HG02642 (cell line): Measurements from ENCODE around the gene MYO16.

Experiments
- ATAC-seq: cut with Tn5 transposase; IDR thresholded peaks from one replicate; pipeline ENCODE4 v1.9.1; 2021; ENCODE audit warnings: mild to moderate bottlenecking; ENCODE audit not compliant: unreplicated experiment, poor library complexity

The MYO16 gene

DNA sequence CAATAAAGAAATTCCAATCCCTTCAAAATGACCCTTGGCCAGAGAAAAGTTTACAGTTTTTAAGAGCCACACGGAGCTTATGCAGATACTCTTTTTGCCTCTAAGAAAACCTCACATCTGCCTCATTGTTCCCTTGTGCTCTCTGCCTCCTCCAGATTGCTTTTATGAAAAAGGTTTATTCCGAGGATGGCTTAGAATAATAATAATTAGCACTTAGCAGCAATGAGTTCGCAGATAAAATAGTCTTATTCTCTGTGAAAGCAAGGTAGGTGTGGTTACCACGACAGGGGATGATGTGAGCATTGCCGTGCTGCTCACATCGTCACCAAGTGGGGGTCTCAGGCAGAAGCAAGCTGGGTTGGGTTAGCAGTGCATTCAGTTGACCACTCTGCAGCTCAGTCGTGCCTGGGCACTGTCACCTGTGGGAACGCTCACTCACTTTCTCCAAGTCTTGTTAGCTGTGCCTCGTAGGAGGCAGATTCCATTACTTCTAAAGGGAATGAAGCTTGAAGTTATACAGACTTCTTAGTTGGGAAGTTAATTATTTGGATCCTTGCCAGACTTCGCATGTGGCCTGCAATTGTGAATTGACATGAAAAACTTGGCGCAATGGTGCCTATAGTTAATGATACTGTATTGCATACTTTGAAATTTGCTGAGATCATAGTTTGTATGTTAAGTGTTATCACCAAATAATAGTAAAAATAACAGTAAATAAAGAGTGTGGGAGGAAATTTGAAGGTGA lies 157.2 kb downstream of the MYO16 start:
- ATAC-seq: no peak

DNA sequence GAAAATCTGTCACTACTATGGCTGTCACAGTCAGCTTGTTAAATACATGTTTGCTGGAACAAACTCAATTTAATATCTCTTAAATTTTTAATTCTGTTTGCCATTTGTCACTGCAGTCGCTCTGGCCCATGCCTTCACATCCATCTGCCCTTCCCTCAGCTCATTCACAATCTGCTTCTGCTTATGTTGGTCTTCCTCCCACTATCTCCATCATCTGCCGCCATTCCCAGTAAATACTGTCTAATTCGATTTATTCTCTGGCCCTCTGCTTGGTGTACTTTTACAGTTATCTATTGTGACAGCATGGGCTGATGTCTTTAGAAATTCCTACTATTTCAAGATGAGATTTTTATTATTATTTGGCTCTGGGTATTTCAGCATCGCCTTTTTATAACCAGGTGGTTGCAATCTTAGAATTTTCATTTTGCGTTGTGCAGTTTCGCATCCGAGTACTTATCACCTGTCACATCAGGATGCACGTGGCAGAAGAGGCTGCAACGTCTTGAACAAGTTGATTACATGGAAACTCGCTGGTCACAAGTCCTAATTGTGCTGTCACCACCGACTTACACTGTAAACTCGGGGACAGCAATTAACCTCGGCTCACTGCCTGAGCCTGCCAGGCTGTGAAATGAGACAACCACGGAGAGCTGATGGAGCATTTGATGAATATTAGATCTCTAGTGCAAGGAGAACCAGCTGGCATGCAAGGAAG lies 158.4 kb downstream of the MYO16 start:
- no peak for ATAC-seq

DNA sequence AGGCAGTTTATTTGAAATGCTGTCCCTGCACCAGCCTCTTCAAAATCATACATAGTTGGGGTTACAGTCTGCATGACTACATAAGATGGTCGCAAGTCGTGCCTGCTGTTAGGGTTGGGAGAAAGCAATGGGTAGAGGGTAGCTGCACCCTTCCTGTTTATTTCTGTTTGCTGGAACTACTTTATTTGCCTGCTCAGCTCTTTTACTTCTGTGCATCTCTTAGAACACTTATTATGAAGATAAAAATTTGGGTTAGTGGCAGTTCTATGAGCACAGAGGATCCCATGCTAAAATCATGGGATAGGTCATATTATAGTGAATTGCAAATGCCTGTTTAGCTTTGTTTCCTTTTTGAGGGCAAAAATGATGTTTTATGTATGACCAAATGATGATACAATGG lies 160.1 kb downstream of the MYO16 start:
- no peak for ATAC-seq

DNA sequence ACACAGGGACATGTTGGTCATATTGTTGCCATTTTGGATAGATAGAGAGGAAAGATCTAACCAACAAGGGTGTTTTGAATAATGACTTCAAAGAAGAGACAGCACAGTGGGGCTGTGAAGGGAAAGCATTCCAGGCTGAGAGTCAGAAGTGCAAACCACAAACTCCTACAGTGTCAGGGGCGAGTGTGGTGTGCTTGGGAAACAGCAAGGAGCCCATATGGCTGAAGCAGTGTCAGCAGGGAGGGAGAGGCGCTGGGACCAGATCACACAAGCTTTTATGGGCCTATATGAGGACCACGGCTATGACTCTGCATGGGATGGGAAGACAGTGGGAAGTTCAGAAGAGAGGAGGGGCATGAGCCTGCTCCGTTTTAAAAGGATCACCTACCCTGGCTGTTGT lies 166.4 kb downstream of the MYO16 start:
- ATAC-seq: no peak

DNA sequence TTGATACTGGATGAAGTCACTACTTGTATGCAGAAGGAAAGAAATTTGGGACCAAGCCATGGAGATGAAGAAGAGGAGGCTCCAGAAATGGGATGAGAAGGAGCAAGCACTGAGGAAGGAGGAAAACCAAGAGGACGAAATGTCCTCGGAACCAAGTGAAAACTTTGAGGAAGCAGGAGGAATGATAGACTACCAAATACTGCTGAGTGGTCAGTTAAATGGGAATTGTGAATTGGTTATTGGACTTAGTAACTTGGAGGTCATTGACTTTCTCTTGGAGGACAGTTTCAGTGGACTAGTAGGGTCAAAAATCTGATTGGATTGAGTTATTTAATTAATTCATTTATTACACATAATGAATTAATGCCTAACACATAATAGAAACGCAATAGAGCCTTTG lies 167.9 kb downstream of the MYO16 start:
- no peak for ATAC-seq

DNA sequence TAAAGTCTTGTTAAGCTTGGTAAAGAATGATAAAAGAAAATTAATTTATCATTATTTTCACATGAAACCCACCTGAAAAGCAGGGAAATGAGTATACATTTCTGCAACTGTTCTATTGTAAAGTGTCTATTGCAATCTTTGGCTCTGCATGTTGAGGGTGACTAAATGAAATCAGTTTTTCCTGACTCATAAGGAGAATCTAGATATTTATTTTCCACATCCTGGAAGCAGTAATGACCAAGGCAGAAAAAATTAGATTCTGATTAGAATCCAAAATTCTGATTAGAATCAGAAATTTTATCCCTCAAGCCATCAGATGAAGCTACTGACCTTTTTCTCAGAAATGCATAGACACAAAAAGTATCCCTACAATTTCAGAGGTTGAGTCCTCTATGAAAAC lies 178.4 kb downstream of the MYO16 start:
- no peak for ATAC-seq

DNA sequence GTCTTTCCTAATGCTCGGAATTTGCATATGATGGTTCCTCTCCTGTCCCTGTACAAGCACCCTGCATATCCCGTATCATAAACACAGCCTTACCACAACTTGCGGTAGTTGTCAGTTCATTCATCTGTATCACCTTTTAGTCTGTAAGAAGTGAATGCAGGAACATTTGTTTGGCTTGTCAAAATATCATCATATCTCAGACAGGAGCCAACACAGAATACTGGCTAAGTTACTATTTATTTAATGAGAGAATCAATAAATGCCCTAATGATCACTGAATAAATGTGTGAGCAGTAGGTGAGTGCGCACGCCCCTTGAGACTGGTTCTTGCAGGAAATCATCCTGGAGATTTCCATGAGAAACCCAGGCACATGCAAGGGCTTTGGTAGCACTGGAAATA lies 182.8 kb downstream of the MYO16 start:
- no peak for ATAC-seq

DNA sequence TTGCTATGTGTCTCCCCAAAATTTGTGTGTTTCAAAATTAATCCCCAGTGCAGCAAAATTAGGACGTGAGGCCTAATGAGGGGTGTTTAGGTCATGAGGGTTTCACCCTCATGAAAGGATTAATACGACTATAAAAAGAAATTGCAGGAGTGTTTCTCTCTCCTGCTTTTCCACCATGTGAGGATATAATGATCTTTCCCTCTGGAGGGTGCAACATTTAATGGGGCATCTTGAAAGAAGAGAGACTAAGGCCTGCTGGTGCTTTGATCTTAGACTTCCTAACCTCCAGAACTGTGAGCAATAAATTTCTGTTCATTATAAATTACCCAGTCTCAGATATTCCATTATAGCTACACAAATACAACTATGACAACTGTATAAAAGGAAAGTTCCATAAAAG lies 183.2 kb downstream of the MYO16 start:
- no peak for ATAC-seq

DNA sequence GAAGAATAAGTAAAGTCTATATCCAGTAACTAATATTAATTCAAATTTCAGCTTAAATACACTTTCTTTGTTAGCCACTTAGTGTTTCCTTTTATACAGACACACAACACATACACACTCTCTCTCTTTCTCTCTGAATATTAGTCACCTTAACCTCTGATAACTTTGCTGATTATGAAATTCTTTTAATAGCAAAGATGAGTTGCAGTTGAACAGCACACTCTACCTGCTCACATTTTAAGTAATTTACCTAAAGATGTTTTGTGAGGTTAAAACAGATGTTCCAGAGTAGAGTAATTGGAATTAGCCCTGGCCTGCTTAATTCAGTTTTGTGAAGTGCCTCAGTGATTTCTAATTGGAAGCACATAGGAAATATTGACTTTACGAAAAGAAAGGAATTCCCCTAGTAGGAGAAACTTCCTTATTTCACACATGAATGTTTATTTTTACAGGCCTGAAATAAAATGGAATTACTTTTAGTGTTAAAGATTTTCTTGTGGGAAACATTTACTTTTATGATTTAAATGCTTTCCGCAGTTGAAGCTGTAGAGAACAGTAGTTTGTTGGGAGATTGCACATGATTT lies 184.3 kb downstream of the MYO16 start:
- ATAC-seq: no peak

DNA sequence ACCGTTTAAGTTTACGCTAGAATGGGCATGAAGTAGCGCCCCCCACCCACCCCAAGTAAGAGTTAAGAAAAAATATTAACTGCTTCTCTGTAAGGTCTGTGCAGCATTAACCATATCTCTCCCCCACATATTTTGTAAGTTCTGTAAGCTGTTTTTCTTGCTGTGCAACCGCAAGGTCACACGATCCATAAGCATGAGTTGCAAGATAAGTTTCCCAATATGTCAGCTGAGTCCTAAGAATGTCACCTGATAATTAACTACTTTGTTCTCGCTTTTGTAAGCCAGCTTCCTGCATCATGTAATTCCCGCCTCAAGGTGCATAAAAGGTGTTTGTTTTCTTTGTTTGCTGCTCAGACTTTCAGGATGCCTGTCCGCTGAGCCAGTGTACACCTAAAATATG lies 187.0 kb downstream of the MYO16 start:
- no peak for ATAC-seq

DNA sequence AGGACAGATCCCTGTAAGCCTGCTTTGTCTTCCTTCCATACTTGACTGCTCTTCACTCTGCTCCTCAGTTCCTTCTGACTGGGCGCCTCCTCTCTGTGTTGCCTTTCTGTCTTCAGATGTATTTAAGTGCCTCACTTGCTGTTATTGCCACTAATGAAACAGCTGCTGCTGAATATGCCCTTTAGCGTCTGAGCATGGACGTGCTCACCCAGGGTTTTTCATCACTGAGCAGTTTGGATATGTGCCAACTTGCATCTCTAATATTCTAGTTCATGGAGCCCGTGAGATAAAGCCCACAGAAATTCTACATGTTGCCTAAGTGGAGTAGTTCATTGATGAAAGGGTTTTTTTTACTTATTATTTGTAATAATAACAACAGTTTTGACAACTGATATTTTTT lies 198.2 kb downstream of the MYO16 start:
- no peak for ATAC-seq

DNA sequence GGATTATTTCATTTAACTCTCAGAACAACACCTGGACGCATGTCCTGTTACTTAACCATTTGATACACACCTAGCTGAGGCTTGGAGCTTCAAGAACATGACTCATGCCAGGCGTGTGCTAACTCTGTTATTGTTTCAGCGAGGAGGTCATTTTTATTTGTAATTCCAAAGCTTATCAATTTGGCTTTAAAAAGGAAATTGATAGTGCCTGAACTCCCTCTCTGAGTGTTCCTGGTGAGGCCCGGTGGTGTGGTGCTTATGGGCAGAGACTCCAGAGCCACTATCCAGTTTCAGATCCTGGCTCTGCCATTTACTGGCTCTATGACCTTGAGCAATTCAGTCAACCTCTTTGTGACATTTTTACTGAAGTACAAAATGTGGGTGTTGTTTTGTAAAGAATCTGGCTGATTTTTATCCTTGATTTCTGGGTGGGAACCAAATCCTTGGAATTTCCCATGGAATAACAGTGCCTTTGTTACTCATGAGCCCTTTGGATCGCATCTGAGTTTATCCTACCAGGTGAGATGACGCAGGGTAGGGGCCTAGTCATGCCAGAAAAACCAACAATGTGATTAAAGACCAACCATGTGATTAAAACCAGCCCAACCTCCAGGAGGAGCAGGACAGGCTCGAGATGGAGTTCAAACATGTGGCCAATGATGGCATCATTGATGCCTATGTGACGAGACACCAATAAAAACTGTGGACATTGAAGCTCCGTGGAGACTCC lies 198.8 kb downstream of the MYO16 start:
- ATAC-seq: no peak

DNA sequence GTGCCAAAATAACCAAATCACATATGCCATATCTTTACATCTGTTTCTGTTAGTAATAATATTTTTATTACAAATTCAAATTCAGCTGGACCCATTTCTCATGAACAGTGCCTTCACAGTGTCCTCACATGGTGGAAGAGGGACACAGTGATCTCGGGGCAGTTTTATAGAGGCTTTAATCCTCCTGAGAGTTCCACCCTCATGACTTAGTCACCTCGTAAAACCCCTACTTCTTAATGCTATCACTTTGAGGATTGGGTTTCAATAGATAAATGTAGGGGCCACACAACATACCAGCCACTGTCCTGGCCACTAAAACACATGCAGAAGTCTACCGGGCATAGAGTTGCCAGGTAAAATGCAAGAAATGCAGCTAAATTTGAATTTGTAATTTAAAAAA lies 201.5 kb downstream of the MYO16 start:
- ATAC-seq: no peak

DNA sequence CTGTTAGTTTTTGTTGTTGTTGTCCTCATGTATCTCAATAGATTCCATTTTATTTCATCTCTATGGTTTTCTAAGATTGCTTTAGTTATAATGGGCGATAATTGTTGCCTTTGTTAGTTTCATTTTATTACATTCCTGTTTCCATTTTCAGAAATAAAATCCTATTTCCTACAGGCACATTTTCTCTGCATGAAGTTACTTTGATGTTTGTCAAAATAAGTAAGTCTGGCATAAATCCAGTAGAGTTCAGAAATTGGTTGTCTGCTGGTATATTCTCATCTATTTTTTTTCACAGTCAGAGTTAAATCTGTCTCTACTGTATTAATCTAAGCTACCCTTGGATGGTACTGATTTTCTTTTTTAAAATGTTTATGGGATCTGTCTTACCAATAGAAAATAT lies 204.1 kb downstream of the MYO16 start:
- ATAC-seq: no peak

DNA sequence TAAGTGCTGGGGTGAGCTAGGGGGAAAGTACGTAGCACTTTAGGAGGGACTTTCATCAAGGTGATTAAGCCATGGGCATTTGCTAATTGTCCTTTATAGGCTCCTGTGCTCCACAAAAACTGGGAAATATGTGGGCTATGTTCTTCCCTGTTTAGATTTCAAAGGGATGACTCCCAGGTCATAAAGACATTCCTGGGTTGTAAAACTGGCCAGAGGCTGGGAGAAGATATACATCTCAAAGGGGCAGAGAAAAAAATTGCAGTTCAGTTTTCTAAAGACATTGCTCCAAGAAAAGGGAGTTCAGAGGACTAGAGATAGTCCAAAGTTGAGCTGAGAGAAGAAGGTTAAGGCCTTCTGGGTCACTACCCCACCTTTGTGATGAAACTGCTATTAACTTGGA lies 204.8 kb downstream of the MYO16 start:
- no peak for ATAC-seq

DNA sequence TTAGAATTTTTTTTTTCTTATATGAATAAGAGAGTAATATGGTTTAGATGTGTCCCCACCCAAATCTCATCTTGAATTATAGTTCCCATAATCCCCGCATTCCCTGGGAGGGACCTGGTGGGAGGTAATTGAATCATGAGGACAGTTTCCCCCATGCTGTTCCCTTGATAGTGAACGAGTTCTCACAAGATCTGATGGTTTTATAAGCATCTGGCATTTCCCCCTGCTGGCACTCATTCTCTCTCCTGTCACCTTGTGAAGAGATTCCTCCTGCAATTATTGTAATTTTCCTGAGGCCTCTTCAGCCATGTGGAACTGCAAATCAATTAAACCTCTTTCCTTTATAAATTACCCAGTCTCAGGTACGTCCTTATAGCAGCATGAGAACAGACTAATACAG lies 205.7 kb downstream of the MYO16 start:
- ATAC-seq: no peak

DNA sequence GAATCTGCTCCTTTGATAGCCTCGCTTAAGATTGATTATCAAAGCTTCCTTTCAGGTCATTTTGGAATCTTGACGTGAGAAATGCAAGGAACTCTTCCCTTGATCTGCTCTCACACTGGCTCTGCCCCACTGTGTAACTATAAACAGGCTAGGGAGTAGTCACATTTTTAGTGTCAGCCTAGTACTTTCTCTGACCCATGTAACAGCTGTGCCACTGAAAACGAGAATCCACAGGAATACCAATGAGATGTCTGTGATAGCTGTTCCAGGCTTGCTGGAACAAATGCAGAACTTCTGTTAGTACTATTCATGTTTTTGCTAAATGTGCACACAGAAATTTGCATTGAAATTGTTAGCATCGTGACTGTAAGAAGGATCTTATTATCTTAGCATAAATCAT lies 221.3 kb downstream of the MYO16 start:
- no peak for ATAC-seq

DNA sequence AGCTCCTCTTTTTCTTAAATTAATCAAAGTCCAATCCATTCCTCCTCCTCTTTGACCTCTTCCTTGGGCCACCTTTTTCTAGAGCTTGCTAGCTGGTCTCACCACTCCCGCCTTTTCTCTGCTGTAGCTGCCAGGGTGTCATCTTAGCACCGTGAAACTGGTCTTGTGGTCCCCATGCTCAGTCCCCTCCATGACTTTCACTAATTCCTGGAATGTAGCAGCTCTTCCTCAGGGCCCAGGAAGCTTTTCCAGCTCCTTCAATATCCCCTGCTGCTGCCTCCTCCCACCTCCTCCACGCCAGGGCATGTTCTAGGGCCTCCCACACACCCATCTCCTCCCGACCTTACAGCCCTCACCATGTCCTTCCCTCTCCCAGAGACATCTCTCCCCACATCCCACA lies 222.2 kb downstream of the MYO16 start:
- no peak for ATAC-seq

DNA sequence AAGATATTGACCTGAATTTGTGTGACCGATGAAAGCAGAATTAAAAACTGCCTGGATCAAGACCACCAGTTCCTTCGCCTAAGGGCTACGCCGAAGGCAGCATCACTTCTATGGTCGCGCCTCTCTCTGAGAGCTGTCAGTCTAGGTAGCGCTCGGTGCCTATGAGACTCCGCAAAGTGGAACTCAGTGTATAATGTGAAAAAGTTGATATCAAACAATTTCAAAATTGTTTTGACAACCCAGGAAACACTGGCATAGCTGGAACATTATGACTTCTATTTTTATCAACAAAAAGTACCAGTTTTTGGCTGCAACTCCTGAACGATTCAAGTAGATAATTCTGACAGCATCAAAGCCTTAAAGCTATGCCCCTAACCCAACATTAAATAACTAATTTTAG lies 223.6 kb downstream of the MYO16 start:
- ATAC-seq: no peak

DNA sequence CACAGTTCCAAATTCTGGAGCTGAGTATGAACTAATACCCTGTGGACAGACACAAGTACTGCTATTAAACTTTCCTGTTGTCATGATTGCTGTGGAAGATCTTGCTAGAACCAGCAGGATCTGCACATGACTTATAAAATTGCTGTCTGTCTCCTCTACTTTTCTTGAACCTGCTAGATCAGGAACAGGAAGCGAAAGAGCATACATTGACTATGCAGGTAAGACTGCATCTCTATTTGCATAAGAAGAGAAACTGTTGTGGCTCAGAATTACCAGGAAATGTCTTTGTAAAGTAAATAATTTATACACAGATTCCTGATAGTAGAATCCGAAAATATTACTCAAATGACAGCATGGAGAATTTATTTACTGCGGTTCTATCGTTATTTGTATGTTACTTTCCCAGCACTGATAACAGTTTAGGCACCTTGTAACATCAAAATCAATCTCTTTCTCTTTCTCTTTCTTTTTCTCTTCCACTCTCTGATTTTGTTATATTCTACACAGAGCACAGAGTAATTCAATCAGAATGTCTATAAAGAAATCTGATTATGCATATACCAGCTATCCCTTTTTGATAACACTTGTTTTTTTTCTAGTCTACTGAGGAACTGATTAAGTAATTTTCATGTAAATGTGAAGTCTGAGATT lies 226.5 kb downstream of the MYO16 start:
- ATAC-seq: peak; percentile 72

DNA sequence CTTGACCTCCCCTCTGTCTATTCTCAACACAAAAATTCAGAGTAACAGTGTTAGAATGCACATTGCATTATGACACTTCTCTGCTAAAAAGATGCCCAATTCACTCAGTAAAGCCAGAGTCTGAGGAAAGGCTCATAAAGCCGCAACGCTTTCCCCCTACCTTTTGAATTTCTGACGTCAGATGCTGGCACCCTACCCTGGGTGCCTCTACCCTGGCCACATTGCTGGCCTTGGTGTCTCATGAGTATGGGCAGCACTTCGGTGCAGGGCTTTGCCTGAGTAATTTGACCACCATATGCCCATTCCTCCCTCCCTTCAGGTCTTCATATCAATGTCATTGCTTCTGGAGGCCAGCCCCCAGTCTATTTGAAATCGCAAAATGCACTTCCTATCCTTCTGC lies 229.3 kb downstream of the MYO16 start:
- no peak for ATAC-seq
